Stimulated activated CD8-positive, alpha-beta memory T cell treated with anti-CD3 and anti-CD28 coated beads, Interleukin-2, amount 100 ng/mL, for 1 hour (primary cell): Measurements from ENCODE around the gene AMDHD2.
"Not testable (repeated sequence)": the region's sequence is repeated elsewhere in the genome, so short reads cannot be mapped to it uniquely, and the experiment has no call there.

Experiments used
- DNase-seq, 2 donors: peaks; one replicate each; pipeline ENCODE4 v3.0.0-alpha.2; 2020; ENCODE audit warnings: low read depth in 2 of 2

The AMDHD2 gene, protein sequence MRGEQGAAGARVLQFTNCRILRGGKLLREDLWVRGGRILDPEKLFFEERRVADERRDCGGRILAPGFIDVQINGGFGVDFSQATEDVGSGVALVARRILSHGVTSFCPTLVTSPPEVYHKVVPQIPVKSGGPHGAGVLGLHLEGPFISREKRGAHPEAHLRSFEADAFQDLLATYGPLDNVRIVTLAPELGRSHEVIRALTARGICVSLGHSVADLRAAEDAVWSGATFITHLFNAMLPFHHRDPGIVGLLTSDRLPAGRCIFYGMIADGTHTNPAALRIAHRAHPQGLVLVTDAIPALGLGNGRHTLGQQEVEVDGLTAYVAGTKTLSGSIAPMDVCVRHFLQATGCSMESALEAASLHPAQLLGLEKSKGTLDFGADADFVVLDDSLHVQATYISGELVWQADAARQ

DNA sequence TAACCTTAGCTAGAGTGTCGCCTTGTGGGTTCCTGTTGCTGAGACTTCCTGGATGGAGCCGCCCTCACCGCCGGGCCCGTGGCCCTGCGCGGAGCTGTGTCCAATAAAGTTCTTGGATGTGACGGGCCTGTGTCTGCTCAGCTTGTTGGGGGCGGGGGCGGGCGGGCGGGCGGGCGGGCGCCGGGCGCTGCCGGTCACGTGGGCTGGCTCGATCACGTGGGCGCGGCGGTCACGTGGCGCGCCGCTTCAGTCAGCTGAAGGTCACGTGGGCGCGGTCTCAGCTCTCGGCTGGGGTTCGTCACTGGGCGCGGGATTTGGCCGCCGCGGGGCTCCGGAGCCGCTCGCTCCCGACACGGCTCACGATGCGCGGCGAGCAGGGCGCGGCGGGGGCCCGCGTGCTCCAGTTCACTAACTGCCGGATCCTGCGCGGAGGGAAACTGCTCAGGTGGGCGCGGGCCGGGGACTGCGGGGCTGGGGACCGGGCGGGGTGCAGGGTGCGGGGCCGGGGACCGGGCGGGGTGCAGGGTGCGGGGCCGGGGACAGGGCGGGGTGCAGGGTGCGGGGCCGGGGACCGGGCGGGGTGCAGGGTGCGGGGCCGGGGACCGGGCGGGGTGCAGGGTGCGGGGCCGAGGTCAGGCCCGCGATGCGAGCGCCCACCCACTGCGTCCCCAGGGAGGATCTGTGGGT lies at the start of gene AMDHD2:
AMDHD2 (plus strand) TSS at position 275 of the 687 bp plus-strand sequence; CDS start at position 363, 88 bp downstream.
- peak; percentile 77 to 79 for DNase-seq

DNA sequence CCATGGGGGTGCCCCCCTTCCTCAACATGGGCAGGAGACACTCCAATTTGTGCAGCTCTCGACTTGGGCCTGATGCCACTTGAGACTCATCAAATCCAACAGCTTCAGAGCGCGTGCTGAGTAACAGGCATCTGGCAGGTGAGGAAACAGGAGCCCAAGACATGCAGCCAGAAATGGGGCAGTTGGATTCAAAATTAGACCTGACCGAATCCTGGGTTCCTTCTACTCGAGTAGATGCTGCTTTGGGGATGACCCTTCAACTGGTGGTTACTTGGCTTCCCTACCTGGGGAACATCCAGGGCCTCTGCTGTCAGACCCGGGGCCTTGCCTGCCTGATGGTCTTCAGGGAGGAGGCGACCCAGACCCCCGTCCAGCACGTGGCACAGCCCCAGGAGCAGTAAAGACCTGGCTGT lies 49.6 kb upstream of the AMDHD2 start:
- DNase-seq, result no peak

DNA sequence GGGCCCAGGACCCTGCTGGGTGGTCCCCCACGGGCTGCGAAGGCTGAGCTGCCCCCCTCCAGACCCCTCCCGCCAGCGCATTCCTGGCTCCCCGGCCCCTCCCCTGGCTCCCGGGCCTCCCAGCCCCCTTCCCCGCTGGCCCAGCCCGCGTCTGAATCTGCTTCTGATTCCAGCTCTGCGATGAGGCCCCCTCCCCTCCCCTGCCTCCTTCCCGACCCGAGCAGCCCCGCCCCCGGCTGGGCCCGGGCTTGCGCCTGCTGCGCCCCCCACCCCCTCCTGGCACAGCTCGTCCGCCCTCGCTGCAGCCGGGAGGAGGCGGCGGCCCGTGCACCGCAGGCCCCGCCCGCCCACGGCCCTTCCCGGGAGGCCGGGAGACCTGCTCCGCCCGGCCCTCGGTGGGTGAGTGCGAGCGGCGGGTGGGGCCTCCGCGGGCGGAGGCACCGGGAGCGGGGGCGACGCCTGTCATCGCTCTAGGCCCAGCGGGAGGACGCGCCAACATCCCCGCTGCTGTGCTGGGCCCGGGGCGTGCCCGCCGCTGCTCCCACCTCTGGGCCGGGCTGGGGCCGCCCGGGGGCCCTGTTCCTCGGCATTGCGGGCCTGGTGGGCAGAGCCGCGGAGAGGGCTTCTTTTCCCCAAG lies 49.0 kb upstream of the AMDHD2 start, which contains the start of gene NTN3:
NTN3 (plus strand) TSS at position 282 of the 637 bp plus-strand sequence. CDS start 405 bp downstream, outside the sequence.
- DNase-seq, result no peak

DNA sequence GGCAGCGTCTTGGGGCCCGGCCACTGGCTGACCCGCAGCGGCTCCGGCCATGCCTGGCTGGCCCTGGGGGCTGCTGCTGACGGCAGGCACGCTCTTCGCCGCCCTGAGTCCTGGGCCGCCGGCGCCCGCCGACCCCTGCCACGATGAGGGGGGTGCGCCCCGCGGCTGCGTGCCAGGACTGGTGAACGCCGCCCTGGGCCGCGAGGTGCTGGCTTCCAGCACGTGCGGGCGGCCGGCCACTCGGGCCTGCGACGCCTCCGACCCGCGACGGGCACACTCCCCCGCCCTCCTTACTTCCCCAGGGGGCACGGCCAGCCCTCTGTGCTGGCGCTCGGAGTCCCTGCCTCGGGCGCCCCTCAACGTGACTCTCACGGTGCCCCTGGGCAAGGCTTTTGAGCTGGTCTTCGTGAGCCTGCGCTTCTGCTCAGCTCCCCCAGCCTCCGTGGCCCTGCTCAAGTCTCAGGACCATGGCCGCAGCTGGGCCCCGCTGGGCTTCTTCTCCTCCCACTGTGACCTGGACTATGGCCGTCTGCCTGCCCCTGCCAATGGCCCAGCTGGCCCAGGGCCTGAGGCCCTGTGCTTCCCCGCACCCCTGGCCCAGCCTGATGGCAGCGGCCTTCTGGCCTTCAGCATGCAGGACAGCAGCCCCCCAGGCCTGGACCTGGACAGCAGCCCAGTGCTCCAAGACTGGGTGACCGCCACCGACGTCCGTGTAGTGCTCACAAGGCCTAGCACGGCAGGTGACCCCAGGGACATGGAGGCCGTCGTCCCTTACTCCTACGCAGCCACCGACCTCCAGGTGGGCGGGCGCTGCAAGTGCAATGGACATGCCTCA lies 48.3 kb upstream of the AMDHD2 start:
- DNase-seq, result no peak

DNA sequence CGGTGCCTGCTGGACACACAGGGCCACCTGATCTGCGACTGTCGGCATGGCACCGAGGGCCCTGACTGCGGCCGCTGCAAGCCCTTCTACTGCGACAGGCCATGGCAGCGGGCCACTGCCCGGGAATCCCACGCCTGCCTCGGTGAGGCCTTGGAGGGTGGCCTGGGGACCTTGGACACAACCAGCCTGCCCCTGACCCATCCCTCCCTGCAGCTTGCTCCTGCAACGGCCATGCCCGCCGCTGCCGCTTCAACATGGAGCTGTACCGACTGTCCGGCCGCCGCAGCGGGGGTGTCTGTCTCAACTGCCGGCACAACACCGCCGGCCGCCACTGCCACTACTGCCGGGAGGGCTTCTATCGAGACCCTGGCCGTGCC lies 47.7 kb upstream of the AMDHD2 start:
- no peak for DNase-seq

DNA sequence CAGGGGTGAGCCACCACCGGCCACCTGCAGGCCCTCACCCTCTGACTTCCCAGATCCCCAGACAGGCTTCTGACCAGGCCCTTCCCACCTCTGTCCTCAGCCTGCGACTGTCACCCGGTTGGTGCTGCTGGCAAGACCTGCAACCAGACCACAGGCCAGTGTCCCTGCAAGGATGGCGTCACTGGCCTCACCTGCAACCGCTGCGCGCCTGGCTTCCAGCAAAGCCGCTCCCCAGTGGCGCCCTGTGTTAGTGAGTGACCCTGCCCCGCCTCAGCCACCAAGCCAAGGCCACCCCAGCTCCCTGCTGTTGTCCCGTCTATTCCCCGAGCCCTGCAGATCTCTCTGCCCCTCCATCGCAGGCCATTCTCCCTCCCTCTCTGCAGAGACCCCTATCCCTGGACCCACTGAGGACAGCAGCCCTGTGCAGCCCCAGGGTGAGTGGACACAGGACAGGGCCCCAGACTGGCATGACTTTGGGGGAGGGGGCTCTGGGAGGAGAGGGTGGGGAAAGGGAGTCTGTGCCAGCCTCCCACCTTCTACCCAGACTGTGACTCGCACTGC lies 47.2 kb upstream of the AMDHD2 start:
- DNase-seq, result no peak

DNA sequence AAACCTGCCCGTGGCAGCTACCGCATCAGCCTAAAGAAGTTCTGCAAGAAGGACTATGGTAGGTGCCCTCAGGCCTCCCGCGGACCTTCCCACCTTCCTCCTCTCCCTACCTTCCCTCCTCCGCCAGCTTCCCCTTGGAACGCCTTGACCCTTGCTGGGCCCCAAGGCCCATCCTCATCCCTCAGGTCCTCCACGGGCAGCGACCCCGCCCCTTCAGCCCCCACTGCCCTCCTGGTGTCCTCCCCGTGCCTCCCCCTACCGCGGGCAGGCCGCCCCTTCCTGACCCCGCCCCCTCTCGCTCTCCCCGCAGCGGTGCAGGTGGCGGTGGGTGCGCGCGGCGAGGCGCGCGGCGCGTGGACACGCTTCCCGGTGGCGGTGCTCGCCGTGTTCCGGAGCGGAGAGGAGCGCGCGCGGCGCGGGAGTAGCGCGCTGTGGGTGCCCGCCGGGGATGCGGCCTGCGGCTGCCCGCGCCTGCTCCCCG lies 46.7 kb upstream of the AMDHD2 start:
- DNase-seq, result no peak

DNA sequence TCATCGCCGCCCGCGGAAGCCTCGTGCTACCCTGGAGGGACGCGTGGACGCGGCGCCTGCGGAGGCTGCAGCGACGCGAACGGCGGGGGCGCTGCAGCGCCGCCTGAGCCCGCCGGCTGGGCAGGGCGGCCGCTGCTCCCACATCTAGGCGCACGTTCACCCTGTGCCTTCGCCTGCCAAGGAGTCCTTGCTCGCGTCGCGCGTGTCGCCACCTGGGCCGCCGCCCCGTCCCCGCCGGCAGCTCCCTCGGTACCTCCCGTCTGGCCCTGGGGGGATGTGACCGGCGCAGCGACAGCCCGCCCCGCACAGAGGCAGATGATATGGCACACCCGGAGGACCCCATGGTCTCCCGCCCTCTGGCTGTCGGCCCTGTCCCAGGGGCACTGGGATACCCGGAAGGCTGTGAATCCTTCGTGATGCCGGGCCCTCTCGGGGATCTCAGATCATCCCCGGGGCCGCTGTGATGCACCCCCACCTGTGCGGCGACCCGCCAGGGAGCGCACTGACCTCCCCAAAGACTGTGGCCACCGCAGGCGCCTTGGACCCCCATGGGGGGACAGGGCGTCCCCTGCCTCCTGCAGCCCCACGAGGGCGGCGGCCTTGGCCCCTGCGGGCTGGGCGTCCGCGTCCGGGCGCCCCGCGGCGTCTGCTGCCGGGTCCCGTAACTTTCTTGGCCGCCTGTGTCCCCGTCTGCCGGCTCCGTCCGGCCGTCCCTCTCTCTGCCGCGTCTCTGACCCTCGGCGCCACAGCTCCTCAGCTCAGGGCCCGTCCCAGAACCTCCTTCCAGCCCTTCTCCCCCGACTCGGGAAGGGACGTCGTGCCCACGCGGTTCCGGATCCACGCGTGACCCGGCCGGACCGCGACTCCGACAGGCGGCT lies 45.9 kb upstream of the AMDHD2 start:
- peak; percentile 34 to 40 for DNase-seq

DNA sequence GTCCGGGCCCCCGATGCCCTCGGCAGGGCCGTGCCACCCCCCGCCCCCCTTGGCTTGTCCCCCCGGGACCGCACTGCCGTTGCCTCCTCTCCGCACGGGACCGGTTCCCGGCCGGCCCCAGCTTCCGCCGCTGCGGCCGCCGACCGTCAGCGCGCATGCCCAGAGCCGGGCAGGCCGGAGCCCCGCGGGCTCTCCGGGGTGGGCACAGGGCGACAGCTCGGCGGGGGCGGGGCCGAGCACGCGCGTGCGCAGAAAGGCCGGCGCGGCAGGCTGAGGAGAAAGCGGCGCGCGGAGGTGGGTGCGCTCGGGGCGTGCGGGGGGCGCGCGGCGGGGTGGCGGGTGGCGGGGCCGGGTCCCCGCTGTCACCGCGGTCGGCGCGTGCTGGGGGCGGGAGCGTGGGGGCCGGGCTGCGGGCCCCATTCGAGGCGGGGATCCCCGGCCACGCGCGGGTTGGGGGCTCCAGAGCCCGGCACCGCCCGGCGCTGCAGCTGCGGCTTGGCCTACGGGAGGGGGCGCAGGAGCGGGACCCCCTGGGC lies 45.2 kb upstream of the AMDHD2 start, which contains the start of gene TBC1D24:
TBC1D24 (plus strand) TSS at position 251 of the 536 bp plus-strand sequence. CDS start 21,022 bp downstream, outside the sequence.
- peak; percentile 60 to 72 for DNase-seq

DNA sequence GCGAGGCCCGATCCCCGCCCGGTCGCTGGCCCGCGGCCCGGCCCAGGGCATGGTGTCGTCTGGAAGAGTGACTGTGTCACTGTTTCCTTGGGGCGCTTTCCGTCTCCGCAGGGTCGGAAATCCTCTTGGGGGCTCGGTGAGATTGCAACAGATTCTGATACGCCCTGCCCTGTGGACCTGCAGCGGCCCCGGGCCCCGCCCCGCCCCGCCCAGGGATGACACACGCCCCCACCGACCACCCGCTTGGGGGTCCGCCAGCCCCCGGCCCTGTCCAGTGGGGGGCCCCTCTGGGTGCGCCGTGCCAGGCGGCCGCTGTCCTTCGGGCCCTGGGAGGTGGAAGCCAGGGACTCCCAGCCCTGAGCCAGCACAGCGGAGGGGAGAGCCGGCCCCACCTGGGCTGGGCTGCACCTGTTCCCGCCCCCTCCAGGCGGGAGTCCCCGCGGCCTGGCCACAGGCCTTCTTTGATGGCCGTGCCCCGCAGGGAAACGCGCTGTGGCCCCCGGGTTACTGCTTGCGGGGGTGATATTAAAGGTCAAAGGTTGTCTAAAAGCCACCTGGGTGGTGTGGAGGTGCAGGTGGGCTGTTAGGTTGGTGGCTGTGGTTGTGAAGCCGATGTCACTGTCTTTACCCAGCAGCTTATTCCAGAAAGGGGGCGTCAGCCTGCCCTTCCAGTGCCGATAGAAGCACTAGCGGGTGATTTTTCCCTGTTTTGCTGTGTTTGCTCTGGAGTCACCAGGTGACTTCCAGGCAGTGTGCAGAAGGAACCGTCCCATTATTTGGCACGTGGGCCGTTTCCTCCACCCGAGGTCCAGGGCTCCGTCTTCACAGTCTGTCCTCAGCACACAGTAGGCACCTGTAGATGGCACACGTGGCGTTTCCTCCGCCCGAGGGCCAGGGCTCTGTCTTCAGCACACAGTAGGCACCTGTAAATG lies 44.5 kb upstream of the AMDHD2 start:
- DNase-seq, result peak; percentile 16 to 30

DNA sequence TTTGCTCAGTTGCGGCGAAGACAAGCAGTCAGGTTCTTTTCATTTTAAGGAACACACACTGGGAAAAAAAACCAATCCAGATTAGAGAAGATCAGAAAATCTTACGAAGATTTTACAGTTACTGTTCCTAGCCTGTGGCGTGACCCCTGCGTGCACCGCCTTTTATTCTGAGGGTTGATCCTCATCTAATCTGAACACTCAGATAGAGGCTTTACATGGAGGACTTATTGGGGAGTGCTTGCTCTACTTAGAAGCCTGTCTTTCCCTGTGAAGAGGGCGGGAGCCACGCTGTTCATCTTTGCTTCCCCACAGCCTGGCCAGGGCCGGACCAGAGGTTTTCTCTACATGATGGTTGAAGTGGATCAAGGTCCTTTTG lies 43.8 kb upstream of the AMDHD2 start:
- no peak for DNase-seq

DNA sequence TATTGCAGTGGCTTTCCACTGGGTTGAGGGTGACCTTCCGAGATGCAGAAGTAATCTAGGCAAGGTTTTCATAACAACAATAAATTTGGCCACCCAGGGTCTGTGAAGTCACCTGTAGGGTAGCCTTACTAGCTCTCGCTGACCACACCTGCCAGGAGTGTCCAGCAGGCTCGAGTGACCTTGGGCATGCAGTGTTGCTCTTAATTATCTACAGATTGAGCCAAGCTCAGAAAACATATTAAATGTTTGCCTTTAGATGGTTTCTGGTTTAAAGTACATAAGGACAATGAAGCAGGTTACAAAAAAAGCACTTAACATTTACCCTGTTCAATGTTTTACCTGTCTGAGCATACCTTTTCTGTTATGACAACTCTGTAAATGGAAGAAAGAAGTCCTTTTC lies 43.4 kb upstream of the AMDHD2 start:
- no peak for DNase-seq

DNA sequence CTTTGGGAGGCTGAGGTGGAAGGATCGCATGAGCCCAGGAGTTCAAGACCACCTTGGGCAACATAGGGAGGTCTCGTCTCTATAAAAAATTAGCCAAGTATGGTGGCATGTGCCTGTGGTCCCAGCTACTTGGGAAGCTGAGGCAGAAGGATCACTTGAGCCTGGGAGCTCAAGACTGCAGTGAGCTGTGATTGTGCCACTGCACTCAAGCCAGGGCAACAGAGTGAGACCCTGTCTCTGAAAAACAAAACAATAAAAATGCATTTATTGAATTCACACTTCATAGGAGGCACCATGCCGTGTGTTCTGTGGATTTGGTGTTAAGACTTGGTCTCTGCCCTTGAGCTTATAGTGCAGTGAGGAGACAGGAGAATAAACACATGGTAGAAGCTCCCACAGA lies 42.8 kb upstream of the AMDHD2 start:
- no peak for DNase-seq

DNA sequence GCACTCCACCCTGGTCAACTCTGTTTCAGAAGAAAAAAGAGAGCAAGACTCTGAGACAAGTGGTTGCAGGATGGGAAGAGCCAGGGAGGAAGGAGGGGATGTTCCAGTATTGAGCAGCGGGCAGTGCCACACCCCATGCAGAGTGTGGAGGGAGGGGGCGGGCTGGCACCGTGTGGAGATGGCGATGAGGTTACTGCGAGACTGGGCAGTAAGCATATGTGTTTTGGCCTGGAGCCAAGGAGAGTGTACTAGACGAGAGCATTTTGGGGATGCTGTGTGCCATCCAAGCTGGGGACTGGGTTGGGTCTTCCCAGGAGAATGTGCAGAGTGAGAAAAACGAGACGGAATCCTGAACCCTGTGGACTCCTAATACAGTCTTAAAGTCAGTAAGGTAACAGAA lies 41.9 kb upstream of the AMDHD2 start:
- no peak for DNase-seq

DNA sequence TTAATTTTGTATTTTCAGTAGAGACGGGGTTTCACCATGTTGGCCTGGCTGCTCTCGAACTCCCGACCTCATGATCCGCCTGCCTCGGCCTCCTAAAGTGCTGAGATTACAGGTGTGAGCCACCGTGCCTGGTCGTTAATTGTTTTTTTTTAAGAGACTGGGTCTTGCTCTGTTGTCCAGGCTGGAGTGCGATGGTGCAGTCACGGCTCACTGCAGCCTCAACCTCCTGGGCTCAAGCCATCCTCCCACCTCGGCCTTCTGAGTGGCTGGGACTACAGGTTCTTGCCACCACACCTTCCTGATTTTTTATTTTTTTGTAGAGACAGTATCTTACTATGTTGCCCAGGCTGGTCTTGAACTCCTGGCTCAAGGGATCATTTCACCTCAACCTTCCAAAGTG lies 40.2 kb upstream of the AMDHD2 start:
- DNase-seq, result not testable (repeated sequence)

DNA sequence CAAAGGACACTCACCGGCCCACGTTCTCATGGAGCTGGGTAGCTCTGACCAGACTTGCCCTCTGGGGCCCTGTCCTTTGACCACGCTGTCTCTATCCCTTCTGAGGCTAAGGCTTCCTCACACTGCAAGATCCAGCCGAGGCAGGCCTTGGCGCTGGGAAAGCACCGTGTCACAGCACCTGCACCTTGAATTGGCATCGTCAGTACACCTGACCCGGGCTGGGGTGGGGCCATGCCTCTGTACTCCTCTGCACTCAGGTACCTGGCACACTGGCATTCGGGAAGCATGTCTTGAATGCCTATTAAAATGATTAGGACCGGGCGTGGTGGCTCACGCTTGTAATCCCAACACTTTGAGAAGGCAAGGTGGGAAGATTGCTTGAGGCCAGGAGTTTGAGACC lies 39.2 kb upstream of the AMDHD2 start:
- no peak for DNase-seq

DNA sequence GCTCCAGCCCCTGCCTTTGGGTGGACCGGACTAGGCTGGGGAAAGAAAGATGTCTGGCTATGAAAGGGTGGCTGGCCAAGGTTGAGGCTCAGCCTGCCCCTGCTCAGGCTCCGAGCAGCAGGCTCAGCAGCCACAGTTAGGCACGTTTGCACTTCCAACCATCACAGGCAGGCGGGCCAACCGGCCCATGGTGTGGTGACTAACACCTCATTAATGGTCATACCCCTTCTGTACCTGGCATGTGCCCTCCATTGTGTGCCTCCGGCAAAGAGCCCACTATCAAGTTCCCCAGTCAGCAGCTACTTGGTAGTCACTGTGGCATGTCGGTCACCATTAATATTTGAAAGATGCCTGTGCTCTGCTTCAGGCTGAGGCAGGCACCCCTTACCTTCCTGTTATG lies 38.5 kb upstream of the AMDHD2 start:
- DNase-seq, result no peak

DNA sequence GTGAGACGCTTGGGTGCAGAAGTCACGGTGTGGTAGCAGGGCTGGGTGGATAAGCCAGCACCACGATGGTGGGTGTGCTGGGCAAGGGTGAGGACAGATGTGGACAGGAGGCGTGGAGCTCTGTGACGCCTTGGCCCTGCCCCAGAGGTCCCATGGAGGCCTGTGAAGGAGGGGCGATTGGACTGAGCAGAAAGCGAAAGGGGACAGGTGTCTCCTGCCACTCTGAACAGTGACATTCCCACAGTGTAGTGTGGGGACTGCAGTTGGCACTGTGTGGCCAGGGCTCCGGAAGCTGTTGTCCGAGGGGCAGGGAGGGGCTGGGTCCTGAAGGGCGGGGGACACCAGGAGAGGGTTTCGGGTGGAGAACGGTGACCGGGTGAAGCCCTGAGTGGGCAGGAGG lies 37.9 kb upstream of the AMDHD2 start:
- no peak for DNase-seq
